HL-60 (cell line): ENCODE measurements around the gene ARMH1.

ENCODE experiments used
- DNase-seq, 2 experiments: peaks; one replicate each; pipeline ENCODE4 v3.0.0-alpha.2; 2010 to 2020; ENCODE audit warnings: low read depth in 1 of 2, low spot score in 1 of 2
- H3K27ac ChIP-seq: fragments of 250-450 bp; sonication (Bioruptor Pico); replicated peaks from 2 replicates; pipeline ENCODE4 v1.5.1; 2020; ENCODE audit warnings: mild to moderate bottlenecking, moderate library complexity
- H3K27me3 ChIP-seq: fragments of 250-450 bp; sonication (Bioruptor Pico); 2 replicates; pipeline ENCODE4 v1.5.1; 2021; ENCODE audit warnings: mild to moderate bottlenecking, moderate library complexity; ENCODE audit not compliant: insufficient read depth, poor library complexity, severe bottlenecking
- H3K4me3 ChIP-seq: replicated peaks from 2 replicates; pipeline ENCODE4 v1.5.1; 2011; ENCODE audit warnings: mild to moderate bottlenecking, control low read depth, low read length; ENCODE audit not compliant: insufficient read depth
- CTCF ChIP-seq: IDR thresholded peaks from one replicate; pipeline ENCODE4 v1.5.1; 2011; ENCODE audit warnings: low read length, control low read depth, inconsistent platforms; ENCODE audit not compliant: insufficient read depth
- GABPA ChIP-seq: IDR thresholded peaks from 2 replicates; pipeline ENCODE4 v1.6.1; 2012; ENCODE audit warnings: low read depth
- POLR2AphosphoS5 ChIP-seq: IDR thresholded peaks from 2 replicates; pipeline ENCODE4 v1.6.1; 2012; ENCODE audit warnings: low read depth
- REST ChIP-seq: IDR thresholded peaks from 2 replicates; pipeline ENCODE4 v1.6.1; 2012; ENCODE audit warnings: low read depth; ENCODE audit not compliant: insufficient replicate concordance
- SPI1 ChIP-seq: IDR thresholded peaks from 2 replicates; pipeline ENCODE4 v1.6.1; 2012; ENCODE audit warnings: low read depth, mild to moderate bottlenecking, borderline replicate concordance

The ARMH1 gene

GRCh38 chr1:44739307-44740178 is 65.0 kb downstream of the ARMH1 start, which contains the start of gene KIF2C:
TSS of gene KIF2C (plus strand) at chr1:44739837. CDS start at chr1:44739933, 96 bp downstream.
- peak; percentile 95 to 98 for DNase-seq
- TF ChIP-seq REST, result no peak
- peak; percentile 92 for TF ChIP-seq POLR2AphosphoS5
- no peak; the same call in 1 of the 2 replicates for TF ChIP-seq GABPA
- Histone ChIP-seq H3K4me3 (peak within 1 kb of the TSS; percentile 70), H3K27ac (peak within 1 kb of the TSS; percentile 77), H3K27me3 (no peaks in the 10 kb centered on the region)

GRCh38 chr1:44740179-44740617 is 65.7 kb downstream of the ARMH1 start:
- Histone ChIP-seq H3K27ac (peak overlapping the region; percentile 77), H3K27me3 (no peaks in the 10 kb centered on the region), H3K4me3 (peak overlapping the region; percentile 70)
- DNase-seq, result no peak
- TF ChIP-seq GABPA (no peak), POLR2AphosphoS5 (no peak), SPI1 (no peak; the same call in 1 of the 2 replicates), REST (no peak), CTCF (no peak)

- Histone ChIP-seq H3K27me3 (no peaks in the 10 kb centered on the region), H3K4me3 (no peak overlapping the region), H3K27ac (no peak overlapping the region)
- no peak for DNase-seq
- TF ChIP-seq CTCF (no peak), REST (no peak), GABPA (no peak), POLR2AphosphoS5 (no peak), SPI1 (no peak)
These were observed 68.7 kb downstream of the ARMH1 start for GRCh38 chr1:44743211-44743610.
